HCT116 (cell line): ENCODE data around the gene CXCL1. TPM values are rescaled to one million over a fixed set of nuclear protein-coding genes. Genes with fewer than 3 reads are reported as not detected.

ENCODE experiments used
- ATAC-seq: fragments of 200-7000 bp; cut with Tn5 transposase; 2 replicates; pipeline ENCODE4 v1.9.1; 2020; ENCODE audit warnings: mild to moderate bottlenecking, moderate library complexity
- BruUV-seq: library from RNA; stranded (reverse); fragments of 400-500 nt; replicated peaks from 2 replicates; lab custom pipeline; 2021; lab: Mats Ljungman, UMichigan
- CTCF ChIA-PET: fragments of 300-600 bp; sonication (Branson Sonifier 250); formaldehyde crosslinking; loops from one replicate; lab custom pipeline; 2021; ENCODE audit warnings: antibody characterized with exemption; lab: Charles Lee
- POLR2A ChIA-PET: fragments of 300-600, 350-600 bp; sonication (Branson Sonifier 250); formaldehyde crosslinking; loops from one replicate; lab custom pipeline; 2021; ENCODE audit warnings: antibody characterized with exemption; lab: Charles Lee
- RAD21 ChIA-PET, 2 experiments: fragments of 300-600 bp; sonication (Branson Sonifier 250); formaldehyde crosslinking; loops; one replicate each; lab custom pipeline; 2023; ENCODE audit warnings: low total read pairs in 2 of 2; ENCODE audit not compliant: uncharacterized antibody in 2 of 2, unreplicated experiment in 2 of 2, low non-redundant PET in 1 of 2; lab: Charles Lee
- DNase-seq: peaks from one replicate; pipeline ENCODE4 v3.0.0-alpha.2; 2010; ENCODE audit warnings: low read depth, low spot score
- H2AFZ ChIP-seq: fragments of 200-600 bp; shearing (Covaris generic), sonication (generic); 2 replicates; pipeline ENCODE4 v1.6.1; 2017; ENCODE audit warnings: low read depth, mixed run types, mixed read lengths, antibody characterized with exemption, low read length; ENCODE audit not compliant: poor library complexity, severe bottlenecking
- H3K27ac ChIP-seq: 2 replicates; pipeline ENCODE4 v1.5.1; 2012; ENCODE audit warnings: low read depth, low read length
- H3K27me3 ChIP-seq: fragments of 200-600 bp; sonication (generic); 2 replicates; pipeline ENCODE4 v1.6.1; 2016; ENCODE audit warnings: mixed run types, low read length, mixed read lengths; ENCODE audit not compliant: insufficient read depth
- H3K36me3 ChIP-seq, 2 experiments: fragments of 200-500 bp in 1 of 2; fragments of 200-600 bp in 1 of 2; sonication (Bioruptor generic) in 1 of 2; sonication (generic) in 1 of 2; 2 replicates each; pipeline versions ENCODE4 v1.5.1 to v1.6.1; 2014 to 2016; ENCODE audit warnings: low read length in 2 of 2, inconsistent platforms in 1 of 2, mixed read lengths in 1 of 2, mixed run types in 1 of 2; ENCODE audit not compliant: insufficient read depth in 2 of 2, control insufficient read depth in 1 of 2
- H3K4me1 ChIP-seq, 2 experiments: fragments of 200-600 bp in 1 of 2; sonication (generic) in 1 of 2; 2 replicates each; pipeline versions ENCODE4 v1.5.1 to v1.6.1; 2012 to 2017; ENCODE audit warnings: low read length in 2 of 2, inconsistent platforms in 1 of 2, mild to moderate bottlenecking in 1 of 2, mixed read lengths in 1 of 2, mixed run types in 1 of 2, moderate library complexity in 1 of 2; ENCODE audit not compliant: insufficient read depth in 2 of 2, control insufficient read depth in 1 of 2
- H3K4me2 ChIP-seq: fragments of 200-600 bp; sonication (generic); 2 replicates; pipeline ENCODE4 v1.6.1; 2017; ENCODE audit warnings: mixed run types, low read length, mixed read lengths
- H3K4me3 ChIP-seq, 2 experiments: fragments of 200-600 bp in 1 of 2; sonication (generic) in 1 of 2; replicated peaks in 1 of 2; 2 replicates each; pipeline ENCODE4 v1.5.1; 2011 to 2016; ENCODE audit warnings: low read length in 2 of 2, control low read depth in 1 of 2, low read depth in 1 of 2, mild to moderate bottlenecking in 1 of 2, mixed read lengths in 1 of 2, mixed run types in 1 of 2
- H3K79me2 ChIP-seq: fragments of 200-600 bp; sonication (generic); 2 replicates; pipeline ENCODE4 v1.6.1; 2017; ENCODE audit warnings: mild to moderate bottlenecking, mixed run types, low read length, moderate library complexity, mixed read lengths; ENCODE audit not compliant: insufficient read depth
- H3K9ac ChIP-seq: fragments of 200-600 bp; sonication (generic); 2 replicates; pipeline ENCODE4 v1.6.1; 2016; ENCODE audit warnings: low read length, mixed read lengths
- H3K9me2 ChIP-seq: fragments of 200-600 bp; sonication (generic), shearing (Covaris generic); 2 replicates; pipeline ENCODE4 v1.6.1; 2017; ENCODE audit warnings: mixed run types, mild to moderate bottlenecking, moderate library complexity; ENCODE audit not compliant: insufficient read depth
- H3K9me3 ChIP-seq, 2 experiments: fragments of 200-500 bp in 1 of 2; fragments of 200-600 bp in 1 of 2; sonication (Bioruptor generic) in 1 of 2; sonication (generic) in 1 of 2; 2 replicates each; pipeline ENCODE4 v1.6.1; 2014 to 2017; ENCODE audit warnings: low read length in 2 of 2, mixed read lengths in 2 of 2, inconsistent platforms in 1 of 2, low read depth in 1 of 2, mild to moderate bottlenecking in 1 of 2, mixed run types in 1 of 2, moderate library complexity in 1 of 2; ENCODE audit not compliant: control insufficient read depth in 1 of 2, insufficient read depth in 1 of 2
- H4K20me1 ChIP-seq: fragments of 200-600 bp; sonication (generic), shearing (Covaris generic); 2 replicates; pipeline ENCODE4 v1.6.1; 2017; ENCODE audit warnings: mixed run types, mild to moderate bottlenecking, moderate library complexity; ENCODE audit not compliant: insufficient read depth
- CBX3 ChIP-seq: IDR thresholded peaks from 2 replicates; pipeline ENCODE4 v1.6.1; 2012; ENCODE audit warnings: low read depth
- ELF1 ChIP-seq: IDR thresholded peaks from 2 replicates; pipeline ENCODE4 v1.6.1; 2012; ENCODE audit warnings: low read depth, borderline replicate concordance
- EZH2 ChIP-seq: fragments of 200-600 bp; sonication (generic); IDR thresholded peaks from 2 replicates; pipeline ENCODE4 v1.6.1; 2017; ENCODE audit warnings: antibody characterized with exemption, mixed run types
- JUND ChIP-seq: IDR thresholded peaks from 2 replicates; pipeline ENCODE4 v1.6.1; 2012
- SP1 ChIP-seq: IDR thresholded peaks from 2 replicates; pipeline ENCODE4 v1.6.1; 2012; ENCODE audit warnings: low read depth
- YY1 ChIP-seq: IDR thresholded peaks from 2 replicates; pipeline ENCODE4 v1.6.1; 2011; ENCODE audit warnings: low read length, low read depth, moderate library complexity, mild to moderate bottlenecking; ENCODE audit not compliant: insufficient replicate concordance; ENCODE audit errors: extremely low read depth
- ZBTB33 ChIP-seq: IDR thresholded peaks from 2 replicates; pipeline ENCODE4 v1.6.1; 2011; ENCODE audit warnings: mild to moderate bottlenecking, low read length, moderate library complexity; ENCODE audit not compliant: insufficient replicate concordance; ENCODE audit errors: extremely low read depth
- intact Hi-C: fragments of 100-400 bp; cut with micrococcal nuclease; formaldehyde crosslinking; loops from 2 replicates; pipeline ENCODE4 v1.10.0; 2022
- total RNA-seq: library from RNA; stranded (reverse); gene quantifications from one replicate; pipeline ENCODE4 v1.2.1, GENCODE V29; 2021; ENCODE audit not compliant: unreplicated experiment

CXCL1 gene
- total RNA-seq, 1 experiment from 2014 or later: 2.5 TPM

- TF ChIP-seq ELF1: no peak
These were observed 32.6 kb upstream of the CXCL1 start, which contains the start of gene CXCL6 (continued) for GRCh38 chr4:73836373-73837279.

GRCh38 chr4:73839071-73839470 lies 30.1 kb upstream of the CXCL1 start:
- Histone ChIP-seq H3K36me3 (no peaks in the 10 kb centered on the region), H3K9ac (no peak overlapping the region), H4K20me1 (no peaks in the 10 kb centered on the region), H3K4me1 (no peaks in the 10 kb centered on the region), H2AFZ (no peak overlapping the region), H3K79me2 (no peaks in the 10 kb centered on the region), H3K4me3 (no peak overlapping the region), H3K4me2 (no peak overlapping the region), H3K9me3 (no peaks in the 10 kb centered on the region), H3K27ac (no peak overlapping the region), H3K27me3 (no peaks in the 10 kb centered on the region), H3K9me2 (no peaks in the 10 kb centered on the region)
- intact Hi-C loops: no loop called here
- ChIA-PET RAD21 (no interaction called here), CTCF (no interaction called here), POLR2A (no interaction called here)
- no peak for TF ChIP-seq SP1
- TF ChIP-seq EZH2: no peak
- no peak for TF ChIP-seq CBX3
- no peak for TF ChIP-seq ZBTB33
- no peak for TF ChIP-seq YY1
- no peak for TF ChIP-seq JUND
- ATAC-seq (no peak), DNase-seq (no peak)
- no TSS peak for BruUV-seq
